ENCODE data around the gene AP5Z1. TPM values are rescaled to one million over a fixed set of nuclear protein-coding genes. Genes with fewer than 3 reads are reported as not detected.

The AP5Z1 gene
- polyA plus RNA-seq, 1 of the 3 experiments (the other 2 are of a cell fraction), result 29.5 TPM

- Histone ChIP-seq H3K27me3 (ENCODE audit: insufficient read depth) (no peaks in the 10 kb centered on the region), H3F3A (replicated peaks; ENCODE audit: insufficient read depth) (no peaks in the 10 kb centered on the region), H2AFZ (ENCODE audit: low read depth) (no peak overlapping the region), H3K36me3 (replicated peaks in 1 of 2; ENCODE audit: control insufficient read depth in 1 of 2, insufficient read depth in 2 of 2, low read length in 1 of 2) (no peaks in the 10 kb centered on the region), H3K4me3 (ENCODE audit: low read depth in 2 of 2, low read length in 1 of 2) (no peak overlapping the region), H3K4me1 (ENCODE audit: control insufficient read depth in 1 of 2, insufficient read depth in 2 of 2, low read depth in 1 of 2, low read length in 1 of 2) (no peaks in the 10 kb centered on the region), H3K4me2 (no peak overlapping the region), H3K79me2 (ENCODE audit: insufficient read depth) (no peaks in the 10 kb centered on the region), H3K27ac (ENCODE audit: low read depth in 2 of 2, low read length in 1 of 2) (no peak overlapping the region), H3K9ac (no peak overlapping the region), H4K20me1 (ENCODE audit: insufficient read depth) (no peaks in the 10 kb centered on the region), H3K9me2 (no peaks in the 10 kb centered on the region), H3K9me3 (no peaks in the 10 kb centered on the region)
- ChIA-PET POLR2A (no interaction called here), CTCF (interaction anchor here (0.9 to 6.6 kb wide), 4 partner anchors 13 to 323 kb away, joined by 3 to 38 read pairs (median 22); partner anchors contain the start of gene RADIL)
- no peak for TF ChIP-seq RXRA (IDR thresholded peaks at IDR 0.05; ENCODE audit: borderline replicate concordance, low read depth)
- WGBS (ENCODE audit: low lambda C conversion rate), result 83% methylated on average over 21 of the region's 26 CpGs
- DNase-seq, result peak; percentile 38
These were observed 41.1 kb downstream of the AP5Z1 start for GRCh38 chr7:4816419-4817080.

DNA sequence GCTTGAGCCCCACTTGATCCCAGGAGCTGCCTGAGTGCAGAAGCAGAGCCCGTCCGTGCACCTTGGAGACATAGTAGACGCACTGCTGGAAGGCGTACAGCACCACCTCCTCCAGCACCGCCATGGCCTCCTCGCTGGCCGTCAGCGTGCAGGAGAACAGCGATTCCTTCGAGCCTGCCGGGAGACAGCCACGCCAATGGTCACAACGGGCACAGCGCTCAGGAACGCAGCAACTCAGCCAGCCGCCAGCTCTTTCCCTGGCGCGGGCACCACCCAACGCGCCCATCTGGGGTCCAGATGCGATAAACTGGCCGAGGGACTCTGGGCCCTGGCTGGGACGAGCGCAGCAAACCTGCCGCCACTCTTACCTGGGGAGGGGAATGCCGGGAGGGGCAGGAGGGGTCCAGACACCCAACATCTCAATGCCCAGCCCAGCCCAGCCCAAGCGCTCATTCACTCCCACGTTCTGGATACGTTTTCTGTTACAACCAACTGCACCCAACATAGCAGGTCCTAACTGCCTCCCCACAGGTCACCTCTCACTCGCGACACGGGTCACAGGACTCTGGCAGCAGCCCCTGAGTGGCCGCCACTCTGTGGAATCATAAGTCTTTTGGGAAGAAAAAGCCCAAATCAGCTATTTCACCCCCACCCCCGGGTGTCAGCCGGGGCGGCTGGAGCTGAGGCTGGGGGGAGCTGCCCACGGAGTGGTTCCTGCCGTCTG is 41.9 kb downstream of the AP5Z1 start:
- Histone ChIP-seq H3K27me3 (ENCODE audit: insufficient read depth) (no peaks in the 10 kb centered on the region), H3K36me3 (replicated peaks in 1 of 2; ENCODE audit: control insufficient read depth in 1 of 2, insufficient read depth in 2 of 2, low read length in 1 of 2) (no peaks in the 10 kb centered on the region), H2AFZ (ENCODE audit: low read depth) (no peak overlapping the region), H3K4me3 (ENCODE audit: low read depth in 2 of 2, low read length in 1 of 2) (no peak overlapping the region), H3K9me3 (no peaks in the 10 kb centered on the region), H3K79me2 (ENCODE audit: insufficient read depth) (no peaks in the 10 kb centered on the region), H3F3A (replicated peaks; ENCODE audit: insufficient read depth) (no peaks in the 10 kb centered on the region), H3K9ac (no peak overlapping the region), H3K27ac (ENCODE audit: low read depth in 2 of 2, low read length in 1 of 2) (no peak overlapping the region), H4K20me1 (ENCODE audit: insufficient read depth) (no peaks in the 10 kb centered on the region), H3K9me2 (no peaks in the 10 kb centered on the region), H3K4me1 (ENCODE audit: control insufficient read depth in 1 of 2, insufficient read depth in 2 of 2, low read depth in 1 of 2, low read length in 1 of 2) (no peaks in the 10 kb centered on the region), H3K4me2 (no peak overlapping the region)
- POLR2A ChIA-PET, result no interaction called here
- CTCF ChIA-PET, result interaction anchor here (0.6 to 6.6 kb wide), 4 partner anchors 12 to 66 kb away, joined by 3 to 38 read pairs (median 22); partner anchors contain the start of gene RADIL
- 89% methylated on average over 38 of the region's 38 CpGs for WGBS (ENCODE audit: low lambda C conversion rate)
- no peak for DNase-seq
- TF ChIP-seq USF2 (IDR thresholded peaks at IDR 0.05; ENCODE audit: borderline replicate concordance, low read depth, low read length), result no peak
- TF ChIP-seq, protein P1, sequence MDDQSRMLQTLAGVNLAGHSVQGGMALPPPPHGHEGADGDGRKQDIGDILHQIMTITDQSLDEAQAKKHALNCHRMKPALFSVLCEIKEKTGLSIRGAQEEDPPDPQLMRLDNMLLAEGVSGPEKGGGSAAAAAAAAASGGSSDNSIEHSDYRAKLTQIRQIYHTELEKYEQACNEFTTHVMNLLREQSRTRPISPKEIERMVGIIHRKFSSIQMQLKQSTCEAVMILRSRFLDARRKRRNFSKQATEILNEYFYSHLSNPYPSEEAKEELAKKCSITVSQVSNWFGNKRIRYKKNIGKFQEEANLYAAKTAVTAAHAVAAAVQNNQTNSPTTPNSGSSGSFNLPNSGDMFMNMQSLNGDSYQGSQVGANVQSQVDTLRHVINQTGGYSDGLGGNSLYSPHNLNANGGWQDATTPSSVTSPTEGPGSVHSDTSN (IDR thresholded peaks at IDR 0.05), result no peak
- TF ChIP-seq FOSL2 (IDR thresholded peaks at IDR 0.05; ENCODE audit: borderline replicate concordance, low read depth), result no peak
- no peak for TF ChIP-seq RFX5 (IDR thresholded peaks at IDR 0.05; ENCODE audit: low read length)
- TF ChIP-seq MEF2A (IDR thresholded peaks at IDR 0.05; ENCODE audit: borderline replicate concordance, low read depth), result no peak
- no peak for TF ChIP-seq FOXM1 (IDR thresholded peaks at IDR 0.05; ENCODE audit: low read depth)

Measured in SK-N-SH (cell line).